ENCODE data around the gene PLAAT5. TPM values are rescaled to one million over a fixed set of nuclear protein-coding genes. Genes with fewer than 3 reads are reported as not detected.

PLAAT5 gene
- total and polyA plus RNA-seq, 2 of the 4 experiments (the other 2 are of a cell fraction), result not detected

DNA sequence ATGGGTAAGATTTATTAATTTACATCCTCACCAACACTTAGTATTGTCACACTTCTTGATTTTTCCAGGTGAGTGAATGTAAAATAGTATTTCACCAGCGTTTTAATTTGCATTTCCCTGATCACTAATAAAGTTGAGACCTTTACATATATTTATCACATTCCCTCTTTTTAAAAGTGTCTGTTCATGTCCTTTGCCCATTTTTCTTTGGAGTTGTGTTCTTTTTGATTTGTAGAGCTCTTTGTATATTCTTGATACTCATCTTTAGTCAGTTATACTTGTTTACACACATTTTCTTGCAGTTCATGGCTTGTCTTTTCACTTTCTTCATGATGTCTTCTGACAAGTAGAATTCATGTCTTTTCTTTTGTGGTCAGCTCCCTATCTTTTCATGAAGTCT, 2.2 kb upstream of the PLAAT5 start:
- dilution Hi-C loops (cut with HindIII; ENCODE audit: low sequenced_read_pairs, unreplicated experiment) (no loop called here), in situ Hi-C loops (cut with MboI; ENCODE audit: low sequenced_read_pairs) (loop anchor here (25.0 kb wide), 1 partner anchor 444 kb away; the partner anchor contains the start of gene NAA40), intact Hi-C loops (cut with micrococcal nuclease) (no loop called here)
- no peak overlapping the region for H2BK5ac ChIP-seq (ENCODE audit: low read depth, low read length, poor library complexity, severe bottlenecking)
- H4K91ac ChIP-seq (ENCODE audit: insufficient read depth, low read depth, low read length), result no peak overlapping the region
- CTCF ChIA-PET, result interaction anchor here (1.0 kb wide), 1 partner anchor 15 kb away, joined by 3 read pairs; no protein-coding TSS in a partner anchor
- no peak overlapping the region for H3K4me2 ChIP-seq (ENCODE audit: low read depth, low read length)
- H3K4ac ChIP-seq (ENCODE audit: low read depth, low read length), result no peak overlapping the region
- WGBS, 2 experiments (ENCODE audit: extremely low coverage in 2 of 2, insufficient read length in 1 of 2), result no CpG with 5 or more reads among the region's 1 CpG
- ATAC-seq (ENCODE audit: low read depth), result no peak
- no TSS peak for BruUV-seq (replicated peaks)
- no peaks in the 10 kb centered on the region for H3K79me1 ChIP-seq (ENCODE audit: low read depth in 1 of 2, low read length in 2 of 2)
- H2BK120ac ChIP-seq (ENCODE audit: low read depth, low read length), result no peak overlapping the region
- H3K27ac ChIP-seq (ENCODE audit: insufficient read depth, low read length), result no peak overlapping the region
- H2BK20ac ChIP-seq (ENCODE audit: low read depth, low read length), result no peak overlapping the region
- no peak for TF ChIP-seq MAZ (IDR thresholded peaks at IDR 0.05; ENCODE audit: borderline replicate concordance, low read depth, low read length)
- TF ChIP-seq POLR2A (IDR thresholded peaks at IDR 0.05; ENCODE audit: low read depth, low read length), result no peak
- TF ChIP-seq MAFK (IDR thresholded peaks at IDR 0.05; ENCODE audit: low read depth, low read length), result no peak
- TF ChIP-seq, protein P1, sequence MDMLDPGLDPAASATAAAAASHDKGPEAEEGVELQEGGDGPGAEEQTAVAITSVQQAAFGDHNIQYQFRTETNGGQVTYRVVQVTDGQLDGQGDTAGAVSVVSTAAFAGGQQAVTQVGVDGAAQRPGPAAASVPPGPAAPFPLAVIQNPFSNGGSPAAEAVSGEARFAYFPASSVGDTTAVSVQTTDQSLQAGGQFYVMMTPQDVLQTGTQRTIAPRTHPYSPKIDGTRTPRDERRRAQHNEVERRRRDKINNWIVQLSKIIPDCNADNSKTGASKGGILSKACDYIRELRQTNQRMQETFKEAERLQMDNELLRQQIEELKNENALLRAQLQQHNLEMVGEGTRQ (IDR thresholded peaks at IDR 0.05; ENCODE audit: low read depth, low read length), result no peak
- TF ChIP-seq, protein P2, sequence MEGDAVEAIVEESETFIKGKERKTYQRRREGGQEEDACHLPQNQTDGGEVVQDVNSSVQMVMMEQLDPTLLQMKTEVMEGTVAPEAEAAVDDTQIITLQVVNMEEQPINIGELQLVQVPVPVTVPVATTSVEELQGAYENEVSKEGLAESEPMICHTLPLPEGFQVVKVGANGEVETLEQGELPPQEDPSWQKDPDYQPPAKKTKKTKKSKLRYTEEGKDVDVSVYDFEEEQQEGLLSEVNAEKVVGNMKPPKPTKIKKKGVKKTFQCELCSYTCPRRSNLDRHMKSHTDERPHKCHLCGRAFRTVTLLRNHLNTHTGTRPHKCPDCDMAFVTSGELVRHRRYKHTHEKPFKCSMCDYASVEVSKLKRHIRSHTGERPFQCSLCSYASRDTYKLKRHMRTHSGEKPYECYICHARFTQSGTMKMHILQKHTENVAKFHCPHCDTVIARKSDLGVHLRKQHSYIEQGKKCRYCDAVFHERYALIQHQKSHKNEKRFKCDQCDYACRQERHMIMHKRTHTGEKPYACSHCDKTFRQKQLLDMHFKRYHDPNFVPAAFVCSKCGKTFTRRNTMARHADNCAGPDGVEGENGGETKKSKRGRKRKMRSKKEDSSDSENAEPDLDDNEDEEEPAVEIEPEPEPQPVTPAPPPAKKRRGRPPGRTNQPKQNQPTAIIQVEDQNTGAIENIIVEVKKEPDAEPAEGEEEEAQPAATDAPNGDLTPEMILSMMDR (conservative IDR thresholded peaks at IDR 0.05; ENCODE audit: low read depth, low read length), result no peak
- TF ChIP-seq RCOR1 (IDR thresholded peaks at IDR 0.05; ENCODE audit: insufficient replicate concordance, low read length), result no peak
- no peak for TF ChIP-seq NFE2L2 (IDR thresholded peaks at IDR 0.05; ENCODE audit: low read depth, low read length)
- no peak for TF ChIP-seq FOS (IDR thresholded peaks at IDR 0.05; ENCODE audit: low read depth, low read length)
- TF ChIP-seq CHD1 (IDR thresholded peaks at IDR 0.05; ENCODE audit: low read depth, low read length), result no peak
- TF ChIP-seq CEBPB (IDR thresholded peaks at IDR 0.05; ENCODE audit: low read depth, low read length), result no peak
- no peak for TF ChIP-seq MXI1 (IDR thresholded peaks at IDR 0.05; ENCODE audit: borderline replicate concordance, low read depth, low read length)
- TF ChIP-seq SMC3 (IDR thresholded peaks at IDR 0.05; ENCODE audit: low read depth, low read length), result no peak
- no peak for TF ChIP-seq RFX5 (IDR thresholded peaks at IDR 0.05; ENCODE audit: low read depth, low read length)
- TF ChIP-seq, protein P3, sequence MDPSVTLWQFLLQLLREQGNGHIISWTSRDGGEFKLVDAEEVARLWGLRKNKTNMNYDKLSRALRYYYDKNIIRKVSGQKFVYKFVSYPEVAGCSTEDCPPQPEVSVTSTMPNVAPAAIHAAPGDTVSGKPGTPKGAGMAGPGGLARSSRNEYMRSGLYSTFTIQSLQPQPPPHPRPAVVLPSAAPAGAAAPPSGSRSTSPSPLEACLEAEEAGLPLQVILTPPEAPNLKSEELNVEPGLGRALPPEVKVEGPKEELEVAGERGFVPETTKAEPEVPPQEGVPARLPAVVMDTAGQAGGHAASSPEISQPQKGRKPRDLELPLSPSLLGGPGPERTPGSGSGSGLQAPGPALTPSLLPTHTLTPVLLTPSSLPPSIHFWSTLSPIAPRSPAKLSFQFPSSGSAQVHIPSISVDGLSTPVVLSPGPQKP (IDR thresholded peaks at IDR 0.05; ENCODE audit: borderline replicate concordance, low read depth, low read length), result no peak
- TF ChIP-seq BHLHE40 (IDR thresholded peaks at IDR 0.05; ENCODE audit: low read depth, low read length), result no peak
- H4K5ac ChIP-seq (ENCODE audit: low read depth, low read length), result no peak overlapping the region
- no peak overlapping the region for H2AK5ac ChIP-seq (ENCODE audit: low read depth, low read length)
- H2AK9ac ChIP-seq (replicated peaks; ENCODE audit: low read depth, low read length, poor library complexity), result no peak overlapping the region
- no peak overlapping the region for H4K8ac ChIP-seq (ENCODE audit: low read depth in 2 of 2, low read length in 2 of 2)
- H3K27me3 ChIP-seq (ENCODE audit: control insufficient read depth, insufficient read depth, low read length), result peaks cover 39% of the 10 kb centered on the region
- H3K23ac ChIP-seq (ENCODE audit: low read depth, low read length), result no peak overlapping the region
- no peaks in the 10 kb centered on the region for H4K20me1 ChIP-seq (ENCODE audit: insufficient read depth, low read length)
- no peaks in the 10 kb centered on the region for H3K9me3 ChIP-seq (ENCODE audit: control insufficient read depth, insufficient read depth, low read length)
- no peak overlapping the region for H3K9ac ChIP-seq (ENCODE audit: low read depth, low read length)
- H2AFZ ChIP-seq (replicated peaks; ENCODE audit: low read length, poor library complexity), result no peak overlapping the region
- H2BK15ac ChIP-seq (ENCODE audit: low read depth, low read length), result no peak overlapping the region
- H3K56ac ChIP-seq (ENCODE audit: extremely low read depth, insufficient read depth, low read length), result no peak overlapping the region
- H3K9me1 ChIP-seq (ENCODE audit: insufficient read depth, low read length), result no peaks in the 10 kb centered on the region; the same call in 1 of the 2 replicates
- no peaks in the 10 kb centered on the region for H3K4me1 ChIP-seq (ENCODE audit: control insufficient read depth, insufficient read depth, low read length)
- no peak overlapping the region for H3K18ac ChIP-seq (ENCODE audit: low read depth, low read length)
- H3K4me3 ChIP-seq (ENCODE audit: insufficient read depth, low read depth, low read length), result no peak overlapping the region
- POLR2A ChIA-PET (ENCODE audit: unreplicated experiment), result no interaction called here
- H3K14ac ChIP-seq (replicated peaks; ENCODE audit: low read depth, low read length), result no peak overlapping the region
- H3K36me3 ChIP-seq (ENCODE audit: control insufficient read depth, insufficient read depth, low read length), result no peaks in the 10 kb centered on the region
- DNase-seq, result no peak
